ENCODE results near the gene WWP2. TPM values are rescaled to one million over a fixed set of nuclear protein-coding genes. Genes with fewer than 3 reads are reported as not detected.

WWP2 gene
- total RNA-seq, 1 experiment from 2014 or later: 47.5 TPM

- CTCF ChIA-PET: no interaction called here
- no peak for TF ChIP-seq CTCF (IDR thresholded peaks at IDR 0.05; ENCODE audit: unreplicated experiment)
- Mint-ChIP-seq H3K4me1 (ENCODE audit: low read depth, unreplicated experiment) (no peaks in the 10 kb centered on the region), H3K9me3 (ENCODE audit: low read depth, unreplicated experiment) (no peaks in the 10 kb centered on the region), H3K27me3 (ENCODE audit: unreplicated experiment) (no peaks in the 10 kb centered on the region), H3K36me3 (ENCODE audit: insufficient read depth, unreplicated experiment) (no peaks in the 10 kb centered on the region), H3K4me3 (ENCODE audit: low read depth, unreplicated experiment) (no peak overlapping the region), H3K27ac (ENCODE audit: unreplicated experiment) (no peak overlapping the region)
- BruUV-seq (replicated peaks): no TSS peak
- intact Hi-C loops (cut with micrococcal nuclease; ENCODE audit: unreplicated experiment): no loop called here
- no peak for DNase-seq
Observed at GRCh38 chr16:69905171-69905555, 143.0 kb downstream of the WWP2 start.

GRCh38 chr16:69906838-69907401 lies 144.8 kb downstream of the WWP2 start:
- no peak for DNase-seq
- H3K9me3 Mint-ChIP-seq (ENCODE audit: low read depth, unreplicated experiment): no peaks in the 10 kb centered on the region

GRCh38 chr16:69909043-69909442 lies 146.9 kb downstream of the WWP2 start:
- intact Hi-C loops (cut with micrococcal nuclease; ENCODE audit: unreplicated experiment): no loop called here
- Mint-ChIP-seq H3K4me1 (ENCODE audit: low read depth, unreplicated experiment) (no peaks in the 10 kb centered on the region), H3K9me3 (ENCODE audit: low read depth, unreplicated experiment) (no peaks in the 10 kb centered on the region), H3K4me3 (ENCODE audit: low read depth, unreplicated experiment) (no peak overlapping the region), H3K27ac (ENCODE audit: unreplicated experiment) (no peak overlapping the region), H3K36me3 (ENCODE audit: insufficient read depth, unreplicated experiment) (no peaks in the 10 kb centered on the region), H3K27me3 (ENCODE audit: unreplicated experiment) (no peaks in the 10 kb centered on the region)
- BruUV-seq (replicated peaks): no TSS peak
- no peak for DNase-seq
- TF ChIP-seq CTCF (IDR thresholded peaks at IDR 0.05; ENCODE audit: unreplicated experiment): no peak
- CTCF ChIA-PET: no interaction called here

More at GRCh38 chr16:69906838-69907401, 144.8 kb downstream of the WWP2 start:
- no peak overlapping the region for H3K4me3 Mint-ChIP-seq (ENCODE audit: low read depth, unreplicated experiment)
- BruUV-seq (replicated peaks): no TSS peak
- no peaks in the 10 kb centered on the region for H3K36me3 Mint-ChIP-seq (ENCODE audit: insufficient read depth, unreplicated experiment)
- no peaks in the 10 kb centered on the region for H3K4me1 Mint-ChIP-seq (ENCODE audit: low read depth, unreplicated experiment)
- intact Hi-C loops (cut with micrococcal nuclease; ENCODE audit: unreplicated experiment): no loop called here
- H3K27ac Mint-ChIP-seq (ENCODE audit: unreplicated experiment): no peak overlapping the region
- no peaks in the 10 kb centered on the region for H3K27me3 Mint-ChIP-seq (ENCODE audit: unreplicated experiment)
- no peak for TF ChIP-seq CTCF (IDR thresholded peaks at IDR 0.05; ENCODE audit: unreplicated experiment)
- CTCF ChIA-PET: interaction anchor here (1.0 kb wide), 1 partner anchor 11 kb away, joined by 3 read pairs; no protein-coding TSS in a partner anchor

GRCh38 chr16:69909760-69910159 lies 147.6 kb downstream of the WWP2 start:
- intact Hi-C loops (cut with micrococcal nuclease; ENCODE audit: unreplicated experiment): no loop called here
- BruUV-seq (replicated peaks): no TSS peak
- no peak for TF ChIP-seq CTCF (IDR thresholded peaks at IDR 0.05; ENCODE audit: unreplicated experiment)
- Mint-ChIP-seq H3K27me3 (ENCODE audit: unreplicated experiment) (no peaks in the 10 kb centered on the region), H3K4me1 (ENCODE audit: low read depth, unreplicated experiment) (no peaks in the 10 kb centered on the region), H3K36me3 (ENCODE audit: insufficient read depth, unreplicated experiment) (no peaks in the 10 kb centered on the region), H3K27ac (ENCODE audit: unreplicated experiment) (no peak overlapping the region), H3K9me3 (ENCODE audit: low read depth, unreplicated experiment) (no peaks in the 10 kb centered on the region), H3K4me3 (ENCODE audit: low read depth, unreplicated experiment) (no peak overlapping the region)
- CTCF ChIA-PET: no interaction called here
- no peak for DNase-seq

Measured in Calu3 (cell line).